GM13976 (cell line): Measurements from ENCODE around the gene GOLGA6L10.
"Not testable (repeated sequence)": the region's sequence is repeated elsewhere in the genome, so short reads cannot be mapped to it uniquely, and the experiment has no call there.

Experiments used
- DNase-seq: peaks from one replicate; pipeline ENCODE4 v3.0.0; 2012; ENCODE audit warnings: low spot score
- CTCF ChIP-seq: IDR thresholded peaks from 2 replicates; pipeline ENCODE4 v1.5.1; 2012; ENCODE audit warnings: borderline replicate concordance, mild to moderate bottlenecking; ENCODE audit not compliant: insufficient read depth; ENCODE audit errors: extremely low read depth, missing control alignments, control extremely low read depth
- in situ Hi-C: fragments of 300-500 bp; cut with MboI; formaldehyde crosslinking; loops from one replicate; pipeline ENCODE4 v1.12.0; 2022; ENCODE audit warnings: low sequenced_read_pairs, mixed read lengths, inconsistent platforms; ENCODE audit not compliant: unreplicated experiment

GOLGA6L10 gene

GRCh38 chr15:82317091-82317489, 32.2 kb downstream of the GOLGA6L10 start:
- in situ Hi-C loops: no loop called here
- no peak for TF ChIP-seq CTCF
- no peak for DNase-seq

- DNase-seq, in situ Hi-C loops: not testable (repeated sequence)
Observed at GRCh38 chr15:82316247-82317090, 32.8 kb downstream of the GOLGA6L10 start.

- in situ Hi-C loops: no loop called here
- TF ChIP-seq CTCF: no peak
- DNase-seq: no peak
Observed at GRCh38 chr15:82315519-82316246, 33.6 kb downstream of the GOLGA6L10 start.

GRCh38 chr15:82314769-82315518, 34.3 kb downstream of the GOLGA6L10 start:
- in situ Hi-C loops: no loop called here
- no peak for DNase-seq
- no peak for TF ChIP-seq CTCF

DNA sequence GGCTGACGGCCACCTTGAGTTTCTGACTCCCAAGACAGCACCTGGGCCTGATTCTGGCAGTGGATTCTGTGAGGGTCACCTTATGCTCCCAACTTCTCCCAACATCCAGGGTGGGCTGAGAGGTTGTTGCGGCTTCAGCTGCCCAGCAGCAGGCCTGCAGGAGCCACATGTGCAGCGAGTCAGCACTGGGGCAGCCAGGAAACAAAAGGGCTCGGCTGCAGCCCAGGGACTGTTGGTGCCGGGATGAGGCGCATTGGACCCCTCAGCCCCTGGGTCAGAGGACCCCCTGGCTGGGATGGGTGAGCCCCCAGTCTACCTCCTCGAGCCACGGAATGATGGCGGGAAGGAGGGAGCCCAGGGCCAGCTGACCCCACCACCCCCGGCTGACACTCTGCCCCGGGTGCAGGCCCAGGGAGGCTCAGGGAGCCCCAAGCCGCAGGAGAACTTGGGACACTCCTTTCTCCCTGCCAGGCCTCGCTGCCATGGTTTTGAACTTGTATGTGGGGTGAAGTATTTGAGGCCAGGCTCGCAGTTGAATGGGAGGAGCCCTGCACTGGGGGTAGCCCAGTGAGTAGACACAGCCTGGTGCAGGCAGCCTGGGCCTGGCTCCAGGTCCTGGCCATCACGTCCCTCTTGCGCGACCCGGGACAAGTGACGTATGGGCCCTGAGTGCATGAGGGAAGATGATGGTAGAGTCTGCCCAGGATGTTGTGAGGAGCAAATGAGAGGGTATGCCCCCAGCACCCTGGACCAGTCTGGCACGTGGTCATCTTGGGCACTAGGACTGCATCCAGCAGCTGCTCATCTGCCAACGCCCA, 35.1 kb downstream of the GOLGA6L10 start:
- in situ Hi-C loops, DNase-seq: not testable (repeated sequence)

GRCh38 chr15:82313446-82313845, 35.8 kb downstream of the GOLGA6L10 start:
- TF ChIP-seq CTCF: no peak
- in situ Hi-C loops: no loop called here

More at GRCh38 chr15:82313446-82313845, 35.8 kb downstream of the GOLGA6L10 start:
- no peak for DNase-seq
